ENCODE results near the gene AP1B1. TPM values are rescaled to one million over a fixed set of nuclear protein-coding genes. Genes with fewer than 3 reads are reported as not detected.

The AP1B1 gene
- total RNA-seq, 1 experiment from 2014 or later, result 69.5 TPM

DNA sequence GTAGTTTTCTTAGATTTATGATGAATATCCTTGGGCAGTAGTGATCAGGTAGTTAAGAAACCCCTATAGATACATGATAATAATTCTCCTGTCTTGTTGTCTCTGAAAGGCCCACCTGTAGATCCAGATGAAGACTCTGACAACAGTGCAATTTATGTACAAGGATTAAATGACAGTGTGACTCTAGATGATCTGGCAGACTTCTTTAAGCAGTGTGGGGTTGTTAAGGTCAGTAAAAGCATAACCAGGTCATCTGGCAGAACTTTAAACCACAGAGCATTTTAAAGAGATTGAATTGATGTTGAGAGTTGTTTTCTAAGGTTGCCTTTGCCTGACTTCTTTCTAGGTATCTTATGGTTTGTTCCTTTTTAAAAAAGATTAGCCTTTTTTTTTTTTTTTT lies 96.0 kb downstream of the AP1B1 start:
- DNase-seq (ENCODE audit: unreplicated experiment), result no peak
- no peaks in the 10 kb centered on the region for H3K9me3 Mint-ChIP-seq (ENCODE audit: unreplicated experiment)
- no TSS peak for BruUV-seq (replicated peaks)
- H3K4me3 Mint-ChIP-seq (ENCODE audit: unreplicated experiment), result no peak overlapping the region
- POLR2A ChIA-PET, result interaction anchor here (1.1 kb wide), 1 partner anchor 11 kb away, joined by 4 read pairs; no protein-coding TSS in a partner anchor
- no peak overlapping the region for H3K27ac Mint-ChIP-seq (ENCODE audit: low read depth, unreplicated experiment)
- H3K27me3 Mint-ChIP-seq (ENCODE audit: insufficient read depth, unreplicated experiment), result no peaks in the 10 kb centered on the region
- peaks cover 100% of the 10 kb centered on the region for H3K36me3 Mint-ChIP-seq (ENCODE audit: insufficient read depth, unreplicated experiment)
- no peak for TF ChIP-seq CTCF (IDR thresholded peaks at IDR 0.05; ENCODE audit: unreplicated experiment)
- intact Hi-C loops (cut with micrococcal nuclease), result no loop called here
- CTCF ChIA-PET, result no interaction called here
- H3K4me1 Mint-ChIP-seq (ENCODE audit: insufficient read depth, unreplicated experiment), result no peaks in the 10 kb centered on the region

DNA sequence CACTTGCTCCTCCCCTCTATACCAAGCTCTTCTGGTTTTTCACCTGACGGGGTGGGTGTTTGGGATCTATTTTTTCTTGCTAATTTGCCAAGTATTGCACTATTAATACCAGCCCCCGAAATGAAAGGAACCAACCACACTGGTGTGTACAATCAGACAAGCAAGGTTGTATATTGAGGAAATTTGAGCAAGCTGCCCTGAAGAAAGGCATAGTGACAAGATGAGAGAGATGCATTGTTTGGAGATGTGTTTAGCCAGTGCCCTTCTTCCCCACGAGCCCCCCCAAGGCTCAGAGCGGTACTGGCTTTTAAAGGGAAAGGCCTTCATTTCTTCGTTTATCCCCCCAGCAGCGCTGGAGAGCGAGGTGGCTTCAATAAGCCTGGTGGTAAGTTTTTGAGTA lies 97.2 kb downstream of the AP1B1 start:
- H3K9me3 Mint-ChIP-seq (ENCODE audit: unreplicated experiment), result no peaks in the 10 kb centered on the region
- POLR2A ChIA-PET, result interaction anchor here (0.7 to 1.0 kb wide), 2 partner anchors 10 to 17 kb away, joined by 3 to 5 read pairs; no protein-coding TSS in a partner anchor
- DNase-seq (ENCODE audit: unreplicated experiment), result no peak
- H3K36me3 Mint-ChIP-seq (ENCODE audit: insufficient read depth, unreplicated experiment), result peaks cover 100% of the 10 kb centered on the region
- intact Hi-C loops (cut with micrococcal nuclease), result no loop called here
- no peaks in the 10 kb centered on the region for H3K27me3 Mint-ChIP-seq (ENCODE audit: insufficient read depth, unreplicated experiment)
- no peak overlapping the region for H3K4me3 Mint-ChIP-seq (ENCODE audit: unreplicated experiment)
- CTCF ChIA-PET, result no interaction called here
- BruUV-seq (replicated peaks), result no TSS peak
- H3K27ac Mint-ChIP-seq (ENCODE audit: low read depth, unreplicated experiment), result no peak overlapping the region
- no peak for TF ChIP-seq CTCF (IDR thresholded peaks at IDR 0.05; ENCODE audit: unreplicated experiment)
- H3K4me1 Mint-ChIP-seq (ENCODE audit: insufficient read depth, unreplicated experiment), result no peaks in the 10 kb centered on the region

- CTCF ChIA-PET, result no interaction called here
- H3K4me1 Mint-ChIP-seq (ENCODE audit: insufficient read depth, unreplicated experiment), result no peaks in the 10 kb centered on the region
- no peak overlapping the region for H3K27ac Mint-ChIP-seq (ENCODE audit: low read depth, unreplicated experiment)
- H3K27me3 Mint-ChIP-seq (ENCODE audit: insufficient read depth, unreplicated experiment), result no peaks in the 10 kb centered on the region
- peaks cover 100% of the 10 kb centered on the region for H3K36me3 Mint-ChIP-seq (ENCODE audit: insufficient read depth, unreplicated experiment)
- BruUV-seq (replicated peaks), result no TSS peak
- H3K9me3 Mint-ChIP-seq (ENCODE audit: unreplicated experiment), result no peaks in the 10 kb centered on the region
- POLR2A ChIA-PET, result interaction anchor here (1.0 kb wide), 1 partner anchor 11 kb away, joined by 5 read pairs; no protein-coding TSS in a partner anchor
- H3K4me3 Mint-ChIP-seq (ENCODE audit: unreplicated experiment), result no peak overlapping the region
- TF ChIP-seq CTCF (IDR thresholded peaks at IDR 0.05; ENCODE audit: unreplicated experiment), result no peak
- no peak for DNase-seq (ENCODE audit: unreplicated experiment)
- intact Hi-C loops (cut with micrococcal nuclease), result no loop called here
Observed at GRCh38 chr22:29290061-29290460, 98.3 kb downstream of the AP1B1 start.

DNA sequence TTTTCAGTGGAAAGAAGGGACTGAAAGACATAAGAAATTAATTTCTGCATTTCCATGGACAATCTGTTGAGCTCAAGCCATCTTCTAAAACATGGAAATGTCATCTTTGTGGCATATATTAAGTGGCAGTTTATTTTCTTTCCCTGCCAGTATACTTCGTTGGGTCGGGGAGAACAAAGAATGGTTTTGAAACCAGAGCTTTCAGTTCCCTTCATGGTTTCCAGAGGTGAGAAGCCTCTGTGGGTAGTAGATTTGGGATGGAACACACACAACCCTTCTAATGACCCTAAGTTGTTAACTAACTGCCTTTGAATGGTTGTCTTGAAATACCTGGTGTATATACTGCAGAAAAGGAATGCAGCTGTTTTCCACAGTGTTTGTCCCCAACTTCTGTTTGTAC lies 99.5 kb downstream of the AP1B1 start:
- no peak for DNase-seq (ENCODE audit: unreplicated experiment)
- Mint-ChIP-seq H3K9me3 (ENCODE audit: unreplicated experiment) (no peaks in the 10 kb centered on the region), H3K27ac (ENCODE audit: low read depth, unreplicated experiment) (no peak overlapping the region), H3K4me3 (ENCODE audit: unreplicated experiment) (no peak overlapping the region), H3K4me1 (ENCODE audit: insufficient read depth, unreplicated experiment) (no peaks in the 10 kb centered on the region), H3K36me3 (ENCODE audit: insufficient read depth, unreplicated experiment) (peaks cover 100% of the 10 kb centered on the region), H3K27me3 (ENCODE audit: insufficient read depth, unreplicated experiment) (no peaks in the 10 kb centered on the region)
- CTCF ChIA-PET, result interaction anchor here (0.6 to 1.1 kb wide), 3 partner anchors 15 to 380 kb away, joined by 3 to 8 read pairs (median 3); no protein-coding TSS in a partner anchor
- TF ChIP-seq CTCF (IDR thresholded peaks at IDR 0.05; ENCODE audit: unreplicated experiment), result no peak
- POLR2A ChIA-PET, result interaction anchor here (0.6 kb wide), 1 partner anchor 21 kb away, joined by 3 read pairs; no protein-coding TSS in a partner anchor
- intact Hi-C loops (cut with micrococcal nuclease), result no loop called here
- no TSS peak for BruUV-seq (replicated peaks)

Data from MCF 10A (cell line).